Endothelial cell of umbilical vein (primary cell): ENCODE results near the gene GBP7.
"Not testable (repeated sequence)": the region's sequence is repeated elsewhere in the genome, so short reads cannot be mapped to it uniquely, and the experiment has no call there.

ENCODE experiments used
- CTCF ChIP-seq, 2 donors: IDR thresholded peaks; 1 replicate in 1 of 2; 2 replicates in 1 of 2; pipeline ENCODE4 v1.5.1; 2011; ENCODE audit warnings: low read length in 2 of 2, mild to moderate bottlenecking in 2 of 2, moderate library complexity in 2 of 2, control low read depth in 1 of 2, inconsistent platforms in 1 of 2, low read depth in 1 of 2; ENCODE audit not compliant: insufficient read depth in 1 of 2; ENCODE audit errors: extremely low read depth in 1 of 2
- EZH2 ChIP-seq: IDR thresholded peaks from 2 replicates; pipeline ENCODE4 v1.6.1; 2012; ENCODE audit warnings: borderline replicate concordance, low read depth, mild to moderate bottlenecking, moderate library complexity, low read length, inconsistent platforms; ENCODE audit not compliant: severe bottlenecking
- MYC ChIP-seq: IDR thresholded peaks from one replicate; pipeline ENCODE4 v1.6.1; 2011; ENCODE audit warnings: mild to moderate bottlenecking, low read depth, low read length
- POLR2A ChIP-seq: IDR thresholded peaks from 2 replicates; pipeline ENCODE4 v1.6.1; 2012; ENCODE audit warnings: low read depth, mild to moderate bottlenecking, control low read depth, low read length
- POLR2AphosphoS5 ChIP-seq: IDR thresholded peaks from 2 replicates; pipeline ENCODE4 v1.6.1; 2012; ENCODE audit warnings: low read depth, mild to moderate bottlenecking, control low read depth, low read length, moderate library complexity; ENCODE audit not compliant: insufficient read depth

DNA sequence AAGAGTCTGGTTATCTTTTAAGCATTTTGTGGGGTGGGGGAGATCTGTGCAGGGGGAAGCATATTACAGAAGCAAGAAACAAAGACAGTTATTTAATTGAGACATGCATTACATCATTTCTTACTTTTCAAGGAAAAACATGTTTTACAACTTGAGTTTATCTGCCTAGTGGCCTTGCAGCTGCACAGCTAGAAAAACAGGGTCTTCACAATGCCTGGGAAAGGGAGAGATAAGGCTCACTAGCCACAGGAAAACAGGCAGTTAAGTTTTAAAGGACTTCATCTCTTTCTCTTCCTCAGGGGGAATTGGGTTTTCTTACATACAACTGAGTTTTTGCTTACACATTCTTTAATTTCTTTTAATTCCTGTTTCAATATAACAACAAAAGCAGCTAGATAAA, 44.0 kb upstream of the GBP7 start:
- TF ChIP-seq POLR2AphosphoS5; CTCF (IDR thresholded peaks at IDR 0.05; ENCODE audit: extremely low read depth in 1 of 2, insufficient read depth in 1 of 2, low read depth in 1 of 2, low read length in 2 of 2); EZH2; POLR2A; MYC: not testable (repeated sequence)
